ENCODE data around the gene LRSAM1.

LRSAM1 gene

DNA sequence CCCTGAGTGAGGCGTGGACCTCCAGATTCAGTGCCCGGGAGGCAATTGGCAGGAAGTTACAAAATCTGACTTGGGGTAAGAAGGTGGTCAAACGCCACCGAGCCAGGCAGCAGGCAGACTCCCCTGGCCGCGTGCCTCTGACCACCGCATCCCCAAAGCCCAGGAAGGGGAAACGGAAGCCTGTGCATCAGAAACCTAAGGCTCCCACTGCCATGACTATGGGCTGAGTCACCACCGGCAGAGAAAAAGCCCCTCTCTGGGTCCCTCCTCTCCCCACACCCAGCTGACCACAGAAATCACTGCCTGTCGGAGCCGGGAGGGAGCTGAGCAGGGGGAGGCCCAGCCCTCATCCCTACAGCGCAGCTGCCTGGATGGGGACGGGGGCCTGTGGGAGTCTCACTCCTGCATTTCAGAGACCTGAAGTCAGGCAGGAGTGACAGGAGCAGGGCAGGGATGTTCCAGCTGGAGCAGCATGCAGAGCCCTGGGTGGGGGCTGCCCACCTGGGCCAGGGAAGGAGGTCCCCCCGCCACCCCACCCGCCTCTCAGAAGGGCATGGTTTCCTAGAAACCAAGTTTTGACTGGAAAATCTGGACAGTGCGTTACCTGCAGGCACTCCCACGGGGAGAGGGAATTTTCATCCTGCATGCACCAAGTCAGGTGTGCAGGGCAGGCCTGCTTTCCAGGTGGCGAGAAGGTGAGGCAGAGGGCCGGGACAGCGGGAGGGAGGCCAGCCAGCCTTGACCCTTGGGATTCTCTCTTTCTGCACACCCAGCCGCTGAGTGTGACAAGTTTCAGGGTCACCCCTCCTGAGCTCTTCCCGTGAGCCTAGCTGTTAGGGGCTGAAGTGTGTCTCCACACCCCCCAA lies 68.2 kb downstream of the LRSAM1 start:
- DNase-seq = no peak

GRCh38 chr9:127520941-127521918 lies 69.9 kb downstream of the LRSAM1 start:
- DNase-seq = no peak

DNA sequence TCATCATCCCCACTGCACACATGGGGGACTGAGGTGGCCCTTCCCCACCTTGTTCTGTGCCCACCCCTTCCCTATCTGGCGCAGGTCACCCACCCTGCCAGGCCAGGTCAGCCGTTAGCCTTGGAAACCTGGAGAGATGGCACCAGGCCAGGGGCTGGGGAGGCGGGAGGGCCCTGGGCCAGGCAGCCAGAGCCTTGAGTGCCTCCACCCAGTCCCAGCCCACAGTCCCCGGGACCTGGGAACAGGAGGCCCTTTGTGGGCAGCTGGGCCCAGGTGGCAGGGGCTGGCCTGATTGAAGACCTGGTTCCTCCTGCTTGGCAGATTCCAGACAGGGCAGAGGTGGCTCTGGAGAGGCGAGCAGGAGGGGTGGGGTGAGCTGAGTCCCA lies 70.6 kb downstream of the LRSAM1 start:
- DNase-seq = no peak

GRCh38 chr9:127522727-127523126 lies 71.4 kb downstream of the LRSAM1 start:
- DNase-seq = no peak

DNA sequence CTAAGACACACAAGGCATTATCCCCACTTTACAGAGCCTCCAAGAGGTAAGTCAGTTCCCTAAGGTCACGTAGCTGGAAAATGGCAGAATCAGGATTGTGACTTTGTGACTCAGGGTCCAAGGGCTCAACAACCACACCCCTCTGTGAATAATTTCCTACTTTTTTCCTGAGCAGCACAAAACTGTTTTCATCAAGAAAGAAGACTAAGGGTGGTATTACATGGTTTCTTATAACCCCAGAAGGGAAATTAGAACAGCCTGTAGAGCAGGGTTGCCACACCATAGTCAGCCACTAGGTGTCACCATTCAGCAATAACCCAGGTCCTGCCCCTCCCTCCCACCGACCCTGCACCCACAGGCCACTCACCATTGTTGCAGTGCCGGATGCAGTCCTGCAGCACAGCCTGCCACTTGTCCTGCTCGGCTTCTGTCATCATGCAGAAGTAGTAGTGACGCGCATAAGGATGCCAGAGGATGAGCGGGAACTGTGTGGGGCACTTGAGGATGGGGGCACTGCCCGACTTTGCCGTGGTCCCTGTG lies 72.1 kb downstream of the LRSAM1 start:
- DNase-seq = no peak

DNA sequence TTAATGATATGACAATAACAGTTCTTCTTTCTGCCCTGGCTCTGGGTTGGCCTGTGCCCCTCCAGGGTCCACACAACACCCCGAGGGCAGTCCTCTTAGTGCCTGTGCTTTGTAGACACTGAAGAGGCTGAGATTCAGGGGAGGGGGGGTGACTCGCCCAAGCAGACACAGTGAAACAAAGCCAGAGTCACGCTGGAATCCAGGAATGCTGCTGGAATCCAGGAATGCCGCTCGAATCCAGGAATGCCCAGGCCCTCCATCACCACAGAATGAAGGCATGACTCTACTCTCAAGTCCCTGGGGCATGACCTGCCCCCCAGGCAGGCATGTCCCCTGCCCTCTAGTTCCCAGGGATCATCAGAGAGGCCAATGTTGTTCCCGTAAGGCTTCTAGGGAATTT lies 73.1 kb downstream of the LRSAM1 start:
- DNase-seq = no peak

DNA sequence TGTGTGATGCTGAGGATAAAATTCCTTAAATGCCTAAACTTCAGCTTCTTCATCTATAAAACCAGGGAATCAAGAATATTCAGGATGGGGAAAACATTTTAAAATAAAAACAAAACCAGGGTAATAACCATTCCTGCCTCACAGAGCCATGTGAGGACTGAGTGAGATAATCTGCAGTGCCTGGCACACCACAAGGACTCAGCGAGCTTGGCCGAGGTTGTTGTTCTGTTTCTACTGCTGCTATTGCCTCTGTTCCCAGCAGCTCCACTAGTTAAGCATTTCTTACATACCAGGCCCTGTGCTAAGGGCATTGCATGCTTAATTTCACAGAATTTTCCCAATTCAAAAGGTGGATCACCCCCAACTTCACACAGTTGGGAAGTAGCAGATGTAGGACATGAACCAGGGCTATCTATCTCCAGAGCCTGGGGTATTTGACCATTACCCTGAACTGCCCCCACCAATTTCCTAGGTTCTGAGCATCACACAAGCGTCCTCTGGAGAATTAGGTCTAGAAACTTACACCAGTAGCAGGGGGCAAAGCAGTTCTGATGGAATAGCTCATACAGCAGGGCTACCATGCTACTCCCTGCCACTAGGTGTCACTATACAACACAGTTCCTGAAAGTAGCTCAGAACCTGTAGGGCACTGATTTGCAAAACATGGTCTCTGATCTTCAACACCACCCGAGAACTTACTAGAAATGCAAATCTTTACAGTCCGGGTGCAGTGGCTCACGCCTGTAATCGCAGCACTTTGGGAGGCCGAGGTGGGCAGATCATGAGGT lies 74.3 kb downstream of the LRSAM1 start:
- DNase-seq = no peak

- DNase-seq = no peak
These were observed 75.6 kb downstream of the LRSAM1 start for GRCh38 chr9:127526655-127527559.

DNA sequence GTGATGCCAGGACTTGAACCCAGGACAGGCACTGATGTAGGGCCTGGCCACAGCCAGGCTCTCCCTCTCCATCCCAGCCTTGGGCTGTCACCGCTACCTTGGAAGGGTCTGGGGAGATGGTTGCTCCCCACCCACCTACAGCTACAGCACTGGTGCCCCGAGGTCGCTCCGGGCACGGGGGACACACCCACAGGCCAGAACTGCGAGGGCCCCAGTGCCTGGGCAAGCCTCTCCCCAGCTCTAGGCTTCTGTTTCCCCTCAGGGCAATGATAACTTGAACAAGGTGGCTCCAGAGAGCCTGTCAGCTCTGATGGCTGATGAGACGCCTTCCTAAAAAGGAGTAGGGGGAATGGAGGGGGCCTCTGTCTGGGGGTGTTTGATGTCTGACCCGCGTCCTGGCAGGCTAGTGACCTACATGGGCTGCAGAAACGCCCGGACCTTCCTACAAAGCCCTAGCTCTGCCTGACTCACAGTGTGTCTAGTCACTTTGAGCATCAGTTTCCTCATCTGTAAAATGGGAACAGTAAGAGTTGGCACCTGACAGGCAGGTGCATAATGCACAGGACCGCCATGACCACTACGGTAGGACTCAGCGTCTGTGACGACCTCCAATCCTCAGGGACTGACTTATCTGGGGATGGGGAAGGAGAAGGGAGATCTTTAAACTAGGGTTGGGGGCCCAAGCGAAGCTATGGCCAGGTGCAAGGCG lies 76.4 kb downstream of the LRSAM1 start:
- DNase-seq = no peak

DNA sequence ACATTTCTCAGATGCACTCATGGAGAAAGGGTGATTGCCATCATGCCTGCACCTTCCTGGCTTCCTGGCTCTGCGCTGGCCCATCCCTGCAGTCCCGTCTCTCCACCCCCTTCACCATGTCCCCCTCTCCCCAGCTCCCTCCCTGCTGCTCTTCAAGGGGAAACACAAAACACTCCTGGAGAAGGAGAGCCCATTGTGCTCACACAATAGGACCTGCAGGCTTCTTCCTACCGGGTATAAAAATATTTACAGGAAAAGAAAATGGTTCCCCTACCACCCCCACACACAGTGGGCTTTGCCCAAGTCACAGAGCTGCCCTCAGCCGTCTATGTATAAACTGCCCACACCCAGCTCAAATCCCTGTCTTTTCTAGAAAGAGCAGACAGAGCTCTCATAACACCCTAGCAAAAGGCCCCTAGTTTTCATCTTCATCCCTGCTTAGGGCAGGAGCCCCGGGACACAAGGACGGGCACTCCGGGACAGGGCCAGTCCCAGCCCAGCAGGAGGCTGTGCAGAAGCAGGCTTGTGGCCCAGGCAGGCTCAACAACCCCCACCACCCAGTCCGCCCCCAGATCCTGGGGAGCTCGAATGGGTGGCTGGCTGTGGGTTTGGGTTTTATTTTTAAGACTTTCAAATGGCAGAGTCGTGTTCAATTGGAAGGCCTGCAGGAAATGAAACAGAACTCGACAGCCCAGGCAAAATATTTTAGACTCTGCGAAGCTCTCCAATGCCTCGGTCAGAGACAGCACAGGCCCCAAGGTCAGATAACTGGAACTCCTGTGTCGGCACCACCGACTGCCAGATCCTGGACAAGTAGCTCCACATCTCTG lies 77.3 kb downstream of the LRSAM1 start:
- DNase-seq = no peak

- no peak for DNase-seq
These were observed 78.4 kb downstream of the LRSAM1 start for GRCh38 chr9:127529671-127530070.

- DNase-seq = no peak
These were observed 79.1 kb downstream of the LRSAM1 start for GRCh38 chr9:127530206-127530941.

- DNase-seq = no peak
These were observed 80.4 kb downstream of the LRSAM1 start for GRCh38 chr9:127531676-127532075.

DNA sequence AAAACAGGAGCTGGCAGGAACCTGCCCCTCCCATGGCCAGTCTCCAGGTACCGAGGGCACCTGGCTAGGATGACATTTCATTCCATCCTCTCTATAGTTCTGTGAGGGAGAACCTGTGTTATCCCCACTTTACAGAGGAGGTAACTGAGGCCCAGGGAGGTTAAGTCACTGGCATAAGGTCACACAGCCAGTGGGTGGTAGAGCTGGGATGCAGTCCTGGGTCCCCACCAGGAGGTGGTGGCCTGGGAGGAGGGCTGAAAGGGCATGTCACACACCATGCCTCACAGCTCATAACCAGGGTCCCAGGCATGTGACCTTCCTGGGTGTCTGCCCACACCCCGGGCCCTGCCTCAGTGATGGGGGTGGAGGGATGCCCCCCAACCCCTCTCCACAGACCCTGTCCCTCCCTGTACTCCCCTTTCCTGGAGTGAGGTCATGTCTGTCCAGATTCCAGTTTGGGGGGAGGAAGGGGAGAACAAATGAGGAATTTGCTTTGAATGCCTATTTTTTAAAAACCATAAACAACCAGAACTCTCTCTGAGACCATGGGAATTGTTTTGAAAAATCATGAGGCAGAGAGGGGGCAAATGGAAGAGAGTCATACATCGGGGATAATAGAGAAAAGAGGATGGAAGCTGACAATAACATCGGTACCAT lies 83.1 kb downstream of the LRSAM1 start:
- DNase-seq = no peak

GRCh38 chr9:127534931-127535330 lies 83.6 kb downstream of the LRSAM1 start:
- DNase-seq = no peak

DNA sequence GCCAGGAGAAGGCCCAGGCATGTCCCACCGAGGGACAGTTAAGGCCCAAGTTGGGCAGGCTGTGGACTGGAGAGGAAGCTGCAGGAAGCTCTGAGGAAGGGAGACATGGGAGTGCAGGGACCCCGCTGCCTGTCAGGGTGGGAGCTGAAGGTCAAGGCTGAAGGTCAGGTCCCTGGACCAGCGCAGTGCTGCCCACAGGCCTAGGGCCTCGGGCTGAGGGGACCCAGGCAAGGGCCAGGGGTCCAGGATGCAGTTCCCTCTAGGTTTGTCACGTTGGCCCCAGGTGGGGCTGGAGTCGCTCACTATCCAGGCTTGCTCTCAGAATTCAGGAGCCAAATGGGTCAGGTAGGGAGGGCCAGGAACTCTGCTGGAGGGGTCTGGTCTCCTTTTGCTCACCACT lies 84.1 kb downstream of the LRSAM1 start:
- no peak for DNase-seq

DNA sequence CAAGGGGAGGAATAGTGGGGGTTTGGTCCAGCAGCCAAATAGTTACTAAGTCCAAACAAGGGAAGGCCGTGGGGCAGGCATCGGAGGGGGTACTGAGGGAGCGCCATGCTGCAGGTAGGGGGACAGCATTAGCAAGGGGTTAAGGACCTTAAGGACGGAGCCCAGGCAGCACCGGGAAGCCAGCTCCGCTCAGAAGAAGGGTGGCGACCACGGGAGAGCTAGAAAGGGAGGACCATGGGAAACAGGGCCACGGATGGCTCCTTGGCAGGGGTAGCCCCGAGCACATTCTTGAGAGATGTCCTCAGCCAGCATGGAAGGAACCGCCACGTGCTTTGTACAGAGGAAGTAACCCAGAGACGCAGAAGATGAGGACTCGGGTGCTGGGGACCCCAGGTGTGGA lies 84.5 kb downstream of the LRSAM1 start:
- DNase-seq = no peak

- no peak for DNase-seq
These were observed 85.2 kb downstream of the LRSAM1 start for GRCh38 chr9:127536499-127536898.

DNA sequence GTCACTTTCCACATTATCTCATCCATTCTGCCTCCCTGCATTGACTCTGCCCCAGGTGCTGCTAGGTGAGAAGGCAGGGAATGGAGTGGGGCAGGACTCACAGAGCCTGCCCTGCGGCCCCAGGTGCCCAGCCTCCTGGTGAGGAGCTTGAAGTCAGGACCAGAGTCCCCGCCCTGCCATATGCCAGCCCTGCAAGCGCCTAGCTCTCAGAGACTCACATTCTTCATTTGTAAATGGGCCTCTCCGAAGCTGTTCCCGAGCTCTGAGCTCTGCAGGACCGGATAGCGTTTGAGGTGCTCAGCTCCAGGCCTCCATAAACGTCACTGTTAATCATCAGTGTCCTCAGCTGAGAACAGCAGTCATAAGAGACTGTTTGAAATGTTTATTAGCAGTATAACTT lies 85.7 kb downstream of the LRSAM1 start:
- DNase-seq = no peak

Measured in effector CD4-positive, alpha-beta T cell (primary cell).